Measurements from ENCODE around the gene BBC3.

Gene BBC3

GRCh38 chr19:47243776-47244547 is 13.0 kb upstream of the BBC3 start:
- Histone ChIP-seq H3K4me1 (peaks cover 65% of the 10 kb centered on the region), H3K36me3 (no peaks in the 10 kb centered on the region), H3K27me3 (peaks cover 45% of the 10 kb centered on the region), H4K20me1 (peaks cover 11% of the 10 kb centered on the region), H3K4me3 (peak overlapping the region; percentile 59), H3K4me2 (peak overlapping the region; percentile 88), H3K9me3 (no peaks in the 10 kb centered on the region), H3K27ac (peak overlapping the region; percentile 82), H3K9ac (peak overlapping the region; percentile 63)
- TF ChIP-seq Cebpa-rat (IDR thresholded peaks at IDR 0.05): peak; percentile 77; the same call in 1 of the 2 replicates

- Histone ChIP-seq H4K20me1 (peaks cover 11% of the 10 kb centered on the region), H3K9ac (peak overlapping the region; percentile 63; the same call in 1 of the 2 replicates), H3K9me3 (no peaks in the 10 kb centered on the region), H3K36me3 (no peaks in the 10 kb centered on the region), H3K4me1 (peaks cover 70% of the 10 kb centered on the region), H3K27me3 (peaks cover 49% of the 10 kb centered on the region), H3K4me3 (peak overlapping the region; percentile 59; the same call in 1 of the 2 replicates), H3K4me2 (peak overlapping the region; percentile 88), H3K27ac (peak overlapping the region; percentile 82; the same call in 1 of the 2 replicates)
- no peak for TF ChIP-seq Cebpa-rat (IDR thresholded peaks at IDR 0.05)
Observed at GRCh38 chr19:47243364-47243775, 12.4 kb upstream of the BBC3 start.

GRCh38 chr19:47241919-47242577 is 11.0 kb upstream of the BBC3 start:
- Histone ChIP-seq H3K27me3 (peaks cover 49% of the 10 kb centered on the region), H3K4me2 (peak overlapping the region; percentile 68), H3K9me3 (no peaks in the 10 kb centered on the region), H3K9ac (no peak overlapping the region), H3K36me3 (no peaks in the 10 kb centered on the region), H3K4me1 (peaks cover 74% of the 10 kb centered on the region), H4K20me1 (peaks cover 11% of the 10 kb centered on the region), H3K4me3 (no peak overlapping the region), H3K27ac (no peak overlapping the region)
- no peak for TF ChIP-seq Cebpa-rat (IDR thresholded peaks at IDR 0.05)

GRCh38 chr19:47240996-47241918 is 10.3 kb upstream of the BBC3 start:
- H3K36me3 ChIP-seq: no peaks in the 10 kb centered on the region
- peaks cover 49% of the 10 kb centered on the region for H3K27me3 ChIP-seq
- no peak for TF ChIP-seq Cebpa-rat (IDR thresholded peaks at IDR 0.05)
- peak overlapping the region; percentile 68 for H3K4me2 ChIP-seq
- H3K4me1 ChIP-seq: peaks cover 77% of the 10 kb centered on the region
- H3K9me3 ChIP-seq: no peaks in the 10 kb centered on the region
- peak overlapping the region; percentile 57; the same call in 1 of the 2 replicates for H3K4me3 ChIP-seq
- H4K20me1 ChIP-seq: peaks cover 11% of the 10 kb centered on the region
- H3K27ac ChIP-seq: no peak overlapping the region
- no peak overlapping the region for H3K9ac ChIP-seq

- TF ChIP-seq Cebpa-rat (IDR thresholded peaks at IDR 0.05): no peak
- H3K9ac ChIP-seq: no peak overlapping the region
- peak overlapping the region; percentile 57; the same call in 1 of the 2 replicates for H3K4me3 ChIP-seq
- peaks cover 77% of the 10 kb centered on the region for H3K4me1 ChIP-seq
- no peak overlapping the region for H3K27ac ChIP-seq
- H3K4me2 ChIP-seq: peak overlapping the region; percentile 68
- H3K9me3 ChIP-seq: no peaks in the 10 kb centered on the region
- H3K36me3 ChIP-seq: no peaks in the 10 kb centered on the region
- peaks cover 11% of the 10 kb centered on the region for H4K20me1 ChIP-seq
- H3K27me3 ChIP-seq: peaks cover 49% of the 10 kb centered on the region
Observed at GRCh38 chr19:47240556-47240955, 9.6 kb upstream of the BBC3 start.

GRCh38 chr19:47239610-47240296 is 8.8 kb upstream of the BBC3 start:
- H3K9me3 ChIP-seq: no peaks in the 10 kb centered on the region
- H3K4me3 ChIP-seq: peak overlapping the region; percentile 57
- no peaks in the 10 kb centered on the region for H3K36me3 ChIP-seq
- TF ChIP-seq Cebpa-rat (IDR thresholded peaks at IDR 0.05): no peak
- H3K9ac ChIP-seq: no peak overlapping the region
- H3K4me2 ChIP-seq: peak overlapping the region; percentile 68
- peaks cover 49% of the 10 kb centered on the region for H3K27me3 ChIP-seq
- no peak overlapping the region for H3K27ac ChIP-seq
- peaks cover 11% of the 10 kb centered on the region for H4K20me1 ChIP-seq
- peaks cover 70% of the 10 kb centered on the region for H3K4me1 ChIP-seq

- H3K4me1 ChIP-seq: peaks cover 66% of the 10 kb centered on the region
- H3K9ac ChIP-seq: no peak overlapping the region
- H3K27ac ChIP-seq: no peak overlapping the region
- peaks cover 11% of the 10 kb centered on the region for H4K20me1 ChIP-seq
- peaks cover 49% of the 10 kb centered on the region for H3K27me3 ChIP-seq
- peak overlapping the region; percentile 68 for H3K4me2 ChIP-seq
- H3K36me3 ChIP-seq: no peaks in the 10 kb centered on the region
- peak overlapping the region; percentile 57; the same call in 1 of the 2 replicates for H3K4me3 ChIP-seq
- no peak for TF ChIP-seq Cebpa-rat (IDR thresholded peaks at IDR 0.05)
- H3K9me3 ChIP-seq: no peaks in the 10 kb centered on the region
Observed at GRCh38 chr19:47239152-47239551, 8.2 kb upstream of the BBC3 start.

- Histone ChIP-seq H3K4me2 (peak overlapping the region; percentile 31; the same call in 1 of the 2 replicates), H3K9me3 (no peaks in the 10 kb centered on the region), H3K27me3 (peaks cover 27% of the 10 kb centered on the region), H3K4me3 (no peak overlapping the region), H4K20me1 (peaks cover 11% of the 10 kb centered on the region), H3K9ac (no peak overlapping the region), H3K4me1 (peaks cover 58% of the 10 kb centered on the region), H3K36me3 (no peaks in the 10 kb centered on the region), H3K27ac (no peak overlapping the region)
- TF ChIP-seq Cebpa-rat (IDR thresholded peaks at IDR 0.05): no peak
Observed at GRCh38 chr19:47236072-47236675, 5.2 kb upstream of the BBC3 start.
